Cardiac muscle cell (in vitro differentiated cells and primary cell): ENCODE results near the gene TMEM164. TPM values are rescaled to one million over a fixed set of nuclear protein-coding genes. Genes with fewer than 3 reads are reported as not detected.

ENCODE experiments used
- DNase-seq, 2 donors: peaks; one replicate each; pipeline versions ENCODE4 v3.0.0 to v3.0.0-alpha.2; 2010 to 2017; ENCODE audit warnings: low read depth in 1 of 2, low spot score in 1 of 2
- H3K27ac ChIP-seq: fragments of 200-600 bp; sonication (generic); 2 replicates; pipeline ENCODE4 v1.5.1; 2016
- H3K27me3 ChIP-seq: fragments of 200-600 bp; sonication (generic); 2 replicates; pipeline ENCODE4 v1.6.0; 2016; ENCODE audit warnings: control low read depth
- H3K36me3 ChIP-seq: fragments of 200-600 bp; sonication (generic); 2 replicates; pipeline ENCODE4 v1.5.1; 2016; ENCODE audit warnings: control low read depth
- H3K4me1 ChIP-seq: fragments of 200-600 bp; sonication (generic); 2 replicates; pipeline ENCODE4 v1.8.1; 2017; ENCODE audit warnings: low read depth, mild to moderate bottlenecking, mixed run types
- H3K4me3 ChIP-seq: fragments of 200-600 bp; sonication (generic); 2 replicates; pipeline ENCODE4 v1.5.1; 2016; ENCODE audit warnings: mild to moderate bottlenecking
- H3K9me3 ChIP-seq: fragments of 200-600 bp; sonication (generic); 2 replicates; pipeline ENCODE4 v1.5.1; 2017; ENCODE audit warnings: low read depth, mild to moderate bottlenecking, control low read depth
- CTCF ChIP-seq: IDR thresholded peaks from 2 replicates; pipeline ENCODE4 v1.5.1; 2012; ENCODE audit warnings: low read depth, mild to moderate bottlenecking, low read length
- polyA plus RNA-seq: library from polyadenylated mRNA; unstranded; fragments of >200 nt; fragmentation: Nextera tagmentation; extraction: Ambion mirVana; gene quantifications from 2 replicates; pipeline ENCODE4 v1.2.1, GENCODE V29; 2016
- total RNA-seq: library from RNA; depleted of rRNA; stranded (reverse); fragments of >200 nt; gene quantifications from 2 replicates; pipeline ENCODE4 v1.2.3, GENCODE V29; 2016

Gene TMEM164
- total and polyA plus RNA-seq, 2 experiments from 2014 or later: 6.8 to 70.3 TPM

DNA sequence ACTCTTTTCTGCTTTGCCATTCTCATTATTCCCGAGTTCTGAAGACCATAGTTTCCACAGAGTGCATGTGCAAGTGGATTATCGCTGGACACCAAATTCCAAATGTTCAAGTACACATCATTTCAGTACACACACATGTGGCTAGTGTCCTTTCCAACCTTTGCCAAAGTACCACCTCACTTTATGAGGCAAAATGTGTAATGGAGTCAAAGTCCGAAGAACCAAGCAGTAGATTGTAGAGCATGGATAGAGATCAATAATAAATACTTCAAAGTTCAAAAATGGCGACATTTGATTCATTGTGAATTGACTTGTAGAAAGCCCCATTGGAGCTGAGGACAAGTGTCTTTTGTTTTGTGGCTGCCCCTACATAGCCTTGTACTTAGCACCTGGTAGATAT is 115.6 kb downstream of the TMEM164 start:
- no peaks in the 10 kb centered on the region for H3K9me3 ChIP-seq
- H3K27me3 ChIP-seq: no peaks in the 10 kb centered on the region
- DNase-seq: no peak
- no peaks in the 10 kb centered on the region for H3K4me1 ChIP-seq
- no peak for TF ChIP-seq CTCF
- H3K27ac ChIP-seq: no peak overlapping the region
- H3K36me3 ChIP-seq: no peaks in the 10 kb centered on the region
- no peak overlapping the region for H3K4me3 ChIP-seq

DNA sequence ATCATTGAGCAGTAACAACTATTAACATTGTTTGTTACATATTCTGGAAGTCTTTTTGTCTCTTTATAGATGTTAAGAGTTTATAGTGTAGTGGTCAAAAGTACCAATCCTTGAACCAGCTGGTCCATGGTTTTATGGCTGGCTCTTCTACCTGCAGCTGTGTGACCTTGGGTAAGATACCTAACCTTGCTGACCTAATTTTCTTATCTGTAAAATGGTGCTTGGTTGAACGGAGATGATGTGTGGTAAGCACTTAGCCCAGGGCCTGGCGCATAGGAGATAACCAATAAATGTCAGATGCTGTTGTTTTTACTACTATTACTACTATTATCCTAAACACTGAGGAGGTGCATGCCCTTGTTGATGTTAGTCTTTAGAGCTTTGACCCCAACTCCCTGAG is 116.6 kb downstream of the TMEM164 start:
- no peak overlapping the region for H3K4me3 ChIP-seq

GRCh38 chrX:110120025-110120424 is 117.1 kb downstream of the TMEM164 start:
- DNase-seq: peak in 1 of 2 donors; percentile 21
- Histone ChIP-seq H3K9me3 (no peaks in the 10 kb centered on the region), H3K36me3 (no peaks in the 10 kb centered on the region), H3K4me1 (peaks cover under 1% of the 10 kb centered on the region), H3K27ac (peak overlapping the region; percentile 62), H3K4me3 (no peak overlapping the region), H3K27me3 (no peaks in the 10 kb centered on the region)
- TF ChIP-seq CTCF: no peak

More for the DNA sequence above, 116.6 kb downstream of the TMEM164 start:
- Histone ChIP-seq H3K9me3 (no peaks in the 10 kb centered on the region), H3K4me1 (no peaks in the 10 kb centered on the region), H3K27ac (peak overlapping the region; percentile 62), H3K27me3 (no peaks in the 10 kb centered on the region), H3K36me3 (no peaks in the 10 kb centered on the region)
- no peak for DNase-seq
- no peak for TF ChIP-seq CTCF

GRCh38 chrX:110123331-110123782 is 120.4 kb downstream of the TMEM164 start:
- Histone ChIP-seq H3K9me3 (no peaks in the 10 kb centered on the region), H3K4me1 (peaks cover 8% of the 10 kb centered on the region), H3K27me3 (no peaks in the 10 kb centered on the region), H3K4me3 (no peak overlapping the region), H3K27ac (no peak overlapping the region), H3K36me3 (no peaks in the 10 kb centered on the region)
- TF ChIP-seq CTCF: no peak
- DNase-seq: peak in 1 of 2 donors; percentile 41

GRCh38 chrX:110125446-110126162 is 122.7 kb downstream of the TMEM164 start:
- no peaks in the 10 kb centered on the region for H3K27me3 ChIP-seq
- peaks cover 8% of the 10 kb centered on the region for H3K4me1 ChIP-seq
- TF ChIP-seq CTCF: peak; percentile 32
- H3K4me3 ChIP-seq: no peak overlapping the region
- no peaks in the 10 kb centered on the region for H3K9me3 ChIP-seq
- H3K36me3 ChIP-seq: no peaks in the 10 kb centered on the region
- no peak overlapping the region for H3K27ac ChIP-seq
- peak in 1 of 2 donors; percentile 58 for DNase-seq
